ENCODE results near the gene STARD7. TPM values are rescaled to one million over a fixed set of nuclear protein-coding genes. Genes with fewer than 3 reads are reported as not detected.
A peak's percentile ranks its signal among the peaks of the same experiment; 100 is the strongest.

The STARD7 gene
- total and polyA plus RNA-seq, 10 of the 15 experiments (the other 5 are each of a cell fraction or from before 2014, with no cell fraction given): 85.4 to 237 (median 153) TPM

DNA sequence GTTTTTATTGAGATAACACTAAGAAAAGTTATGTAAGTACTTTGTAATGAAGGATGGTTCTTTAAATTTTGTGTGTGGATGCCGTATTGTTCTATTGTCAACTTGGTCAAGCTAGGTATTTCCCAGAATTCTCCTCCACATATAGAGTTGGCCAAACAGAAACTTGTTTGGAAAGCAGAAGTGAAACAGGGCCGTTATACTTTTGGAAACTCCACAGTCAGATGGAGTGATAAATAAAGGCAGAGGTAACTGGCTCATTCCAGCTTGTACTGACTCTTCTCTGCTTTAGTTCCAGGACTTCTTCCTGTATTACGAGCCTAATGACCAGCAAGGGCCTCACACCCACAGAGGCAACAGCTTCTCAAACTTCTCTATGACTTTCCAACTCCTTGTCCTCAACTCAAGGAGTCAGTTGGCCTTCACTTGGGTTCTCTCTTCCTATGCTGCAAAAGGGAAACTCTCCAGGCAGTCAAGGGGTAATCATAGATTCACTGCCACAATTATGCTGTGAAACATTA, 16.4 kb upstream of the STARD7 start (continued):
- TF ChIP-seq RFX5 (IDR thresholded peaks at IDR 0.05; ENCODE audit: low read depth, low read length) (no peak), NRF1 (conservative IDR thresholded peaks at IDR 0.05; ENCODE audit: low read depth, low read length) (no peak), RBBP5 (conservative IDR thresholded peaks at IDR 0.05) (no peak), BHLHE40 (IDR thresholded peaks at IDR 0.05; ENCODE audit: borderline replicate concordance in 1 of 2, low read depth in 2 of 2, low read length in 1 of 2) (no peak), POLR2AphosphoS2 (IDR thresholded peaks at IDR 0.05; ENCODE audit: low read depth, low read length) (no peak), NFYA (IDR thresholded peaks at IDR 0.05; ENCODE audit: borderline replicate concordance, low read depth, low read length) (no peak), PML (IDR thresholded peaks at IDR 0.05; ENCODE audit: low read length) (no peak; the same call in 1 of the 2 replicates), HDAC6 (IDR thresholded peaks at IDR 0.05; ENCODE audit: unreplicated experiment) (no peak), MYB (IDR thresholded peaks at IDR 0.05; ENCODE audit: borderline replicate concordance, low read depth, low read length) (peak; percentile 93), NBN (IDR thresholded peaks at IDR 0.05) (peak; percentile 69; the same call in 1 of the 2 replicates), POLR2AphosphoS5 (IDR thresholded peaks at IDR 0.05; ENCODE audit: low read length) (peak; percentile 64; the same call in 1 of the 2 replicates), GABPA (IDR thresholded peaks at IDR 0.05; ENCODE audit: low read depth) (no peak), MXI1 (IDR thresholded peaks at IDR 0.05; ENCODE audit: low read depth, low read length) (no peak), FOXK2 (IDR thresholded peaks at IDR 0.05) (no peak; the same call in 1 of the 2 replicates), JUND (IDR thresholded peaks at IDR 0.05; ENCODE audit: low read depth, low read length) (no peak), SIN3A (IDR thresholded peaks at IDR 0.05; ENCODE audit: low read depth, low read length) (no peak), SMC3 (IDR thresholded peaks at IDR 0.05; ENCODE audit: borderline replicate concordance, low read length) (no peak), DPF2 (IDR thresholded peaks at IDR 0.05) (peak; percentile 87), BRCA1 (IDR thresholded peaks at IDR 0.05; ENCODE audit: low read depth, low read length) (no peak), NR2C1 (IDR thresholded peaks at IDR 0.05) (no peak), ZNF384 (IDR thresholded peaks at IDR 0.05; ENCODE audit: borderline replicate concordance, low read depth, low read length) (no peak)
- TF ChIP-seq, protein P1, sequence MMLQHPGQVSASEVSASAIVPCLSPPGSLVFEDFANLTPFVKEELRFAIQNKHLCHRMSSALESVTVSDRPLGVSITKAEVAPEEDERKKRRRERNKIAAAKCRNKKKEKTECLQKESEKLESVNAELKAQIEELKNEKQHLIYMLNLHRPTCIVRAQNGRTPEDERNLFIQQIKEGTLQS (IDR thresholded peaks at IDR 0.05; ENCODE audit: borderline replicate concordance, extremely low read depth, low read depth, low read length): no peak
- TF ChIP-seq, protein P2, sequence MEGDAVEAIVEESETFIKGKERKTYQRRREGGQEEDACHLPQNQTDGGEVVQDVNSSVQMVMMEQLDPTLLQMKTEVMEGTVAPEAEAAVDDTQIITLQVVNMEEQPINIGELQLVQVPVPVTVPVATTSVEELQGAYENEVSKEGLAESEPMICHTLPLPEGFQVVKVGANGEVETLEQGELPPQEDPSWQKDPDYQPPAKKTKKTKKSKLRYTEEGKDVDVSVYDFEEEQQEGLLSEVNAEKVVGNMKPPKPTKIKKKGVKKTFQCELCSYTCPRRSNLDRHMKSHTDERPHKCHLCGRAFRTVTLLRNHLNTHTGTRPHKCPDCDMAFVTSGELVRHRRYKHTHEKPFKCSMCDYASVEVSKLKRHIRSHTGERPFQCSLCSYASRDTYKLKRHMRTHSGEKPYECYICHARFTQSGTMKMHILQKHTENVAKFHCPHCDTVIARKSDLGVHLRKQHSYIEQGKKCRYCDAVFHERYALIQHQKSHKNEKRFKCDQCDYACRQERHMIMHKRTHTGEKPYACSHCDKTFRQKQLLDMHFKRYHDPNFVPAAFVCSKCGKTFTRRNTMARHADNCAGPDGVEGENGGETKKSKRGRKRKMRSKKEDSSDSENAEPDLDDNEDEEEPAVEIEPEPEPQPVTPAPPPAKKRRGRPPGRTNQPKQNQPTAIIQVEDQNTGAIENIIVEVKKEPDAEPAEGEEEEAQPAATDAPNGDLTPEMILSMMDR (IDR thresholded peaks at IDR 0.05 in 2 of 3, conservative IDR thresholded peaks at IDR 0.05 in 1 of 3; ENCODE audit: control insufficient read depth in 2 of 3, extremely low read depth in 1 of 3, insufficient read depth in 1 of 3, low read depth in 3 of 3, low read length in 3 of 3): no peak
- TF ChIP-seq, protein P3, sequence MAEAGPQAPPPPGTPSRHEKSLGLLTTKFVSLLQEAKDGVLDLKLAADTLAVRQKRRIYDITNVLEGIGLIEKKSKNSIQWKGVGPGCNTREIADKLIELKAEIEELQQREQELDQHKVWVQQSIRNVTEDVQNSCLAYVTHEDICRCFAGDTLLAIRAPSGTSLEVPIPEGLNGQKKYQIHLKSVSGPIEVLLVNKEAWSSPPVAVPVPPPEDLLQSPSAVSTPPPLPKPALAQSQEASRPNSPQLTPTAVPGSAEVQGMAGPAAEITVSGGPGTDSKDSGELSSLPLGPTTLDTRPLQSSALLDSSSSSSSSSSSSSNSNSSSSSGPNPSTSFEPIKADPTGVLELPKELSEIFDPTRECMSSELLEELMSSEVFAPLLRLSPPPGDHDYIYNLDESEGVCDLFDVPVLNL (IDR thresholded peaks at IDR 0.05; ENCODE audit: low read depth, low read length): no peak
- TF ChIP-seq, protein P4, sequence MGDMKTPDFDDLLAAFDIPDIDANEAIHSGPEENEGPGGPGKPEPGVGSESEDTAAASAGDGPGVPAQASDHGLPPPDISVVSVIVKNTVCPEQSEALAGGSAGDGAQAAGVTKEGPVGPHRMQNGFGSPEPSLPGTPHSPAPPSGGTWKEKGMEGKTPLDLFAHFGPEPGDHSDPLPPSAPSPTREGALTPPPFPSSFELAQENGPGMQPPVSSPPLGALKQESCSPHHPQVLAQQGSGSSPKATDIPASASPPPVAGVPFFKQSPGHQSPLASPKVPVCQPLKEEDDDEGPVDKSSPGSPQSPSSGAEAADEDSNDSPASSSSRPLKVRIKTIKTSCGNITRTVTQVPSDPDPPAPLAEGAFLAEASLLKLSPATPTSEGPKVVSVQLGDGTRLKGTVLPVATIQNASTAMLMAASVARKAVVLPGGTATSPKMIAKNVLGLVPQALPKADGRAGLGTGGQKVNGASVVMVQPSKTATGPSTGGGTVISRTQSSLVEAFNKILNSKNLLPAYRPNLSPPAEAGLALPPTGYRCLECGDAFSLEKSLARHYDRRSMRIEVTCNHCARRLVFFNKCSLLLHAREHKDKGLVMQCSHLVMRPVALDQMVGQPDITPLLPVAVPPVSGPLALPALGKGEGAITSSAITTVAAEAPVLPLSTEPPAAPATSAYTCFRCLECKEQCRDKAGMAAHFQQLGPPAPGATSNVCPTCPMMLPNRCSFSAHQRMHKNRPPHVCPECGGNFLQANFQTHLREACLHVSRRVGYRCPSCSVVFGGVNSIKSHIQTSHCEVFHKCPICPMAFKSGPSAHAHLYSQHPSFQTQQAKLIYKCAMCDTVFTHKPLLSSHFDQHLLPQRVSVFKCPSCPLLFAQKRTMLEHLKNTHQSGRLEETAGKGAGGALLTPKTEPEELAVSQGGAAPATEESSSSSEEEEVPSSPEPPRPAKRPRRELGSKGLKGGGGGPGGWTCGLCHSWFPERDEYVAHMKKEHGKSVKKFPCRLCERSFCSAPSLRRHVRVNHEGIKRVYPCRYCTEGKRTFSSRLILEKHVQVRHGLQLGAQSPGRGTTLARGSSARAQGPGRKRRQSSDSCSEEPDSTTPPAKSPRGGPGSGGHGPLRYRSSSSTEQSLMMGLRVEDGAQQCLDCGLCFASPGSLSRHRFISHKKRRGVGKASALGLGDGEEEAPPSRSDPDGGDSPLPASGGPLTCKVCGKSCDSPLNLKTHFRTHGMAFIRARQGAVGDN (IDR thresholded peaks at IDR 0.05): peak; percentile 100

Measured in GM12878 (cell line).